Neural cell (in vitro differentiated cells): ENCODE measurements around the gene SKIC3. TPM values are rescaled to one million over a fixed set of nuclear protein-coding genes. Genes with fewer than 3 reads are reported as not detected.
A peak's percentile ranks its signal among the peaks of the same experiment; 100 is the strongest.

Experiments used
- H2AFZ ChIP-seq: fragments of 200-600, 300-800 bp; sonication (generic), shearing (Covaris generic); 2 replicates; pipeline ENCODE4 v1.6.0; 2014; ENCODE audit warnings: low read depth, mild to moderate bottlenecking, antibody characterized with exemption, low read length, moderate library complexity
- H3F3A ChIP-seq: fragments of 200-600 bp; shearing (Covaris generic); 2 replicates; pipeline ENCODE4 v1.6.1; 2016; ENCODE audit warnings: mild to moderate bottlenecking, moderate library complexity, mixed read lengths, antibody characterized with exemption, low read length; ENCODE audit not compliant: insufficient read depth, poor library complexity, severe bottlenecking
- H3K27ac ChIP-seq: fragments of 200-600, 300-800 bp; sonication (generic), shearing (Covaris generic); 2 replicates; pipeline ENCODE4 v1.5.1; 2014; ENCODE audit warnings: mild to moderate bottlenecking, low read length, moderate library complexity
- H3K27me3 ChIP-seq: fragments of 300-800, 200-600 bp; sonication (generic), shearing (Covaris generic); 2 replicates; pipeline ENCODE4 v1.6.0; 2014; ENCODE audit warnings: mild to moderate bottlenecking, low read depth, low read length, moderate library complexity; ENCODE audit not compliant: insufficient read depth
- H3K36me3 ChIP-seq: fragments of 300-800, 200-600 bp; sonication (generic), shearing (Covaris generic); 2 replicates; pipeline ENCODE4 v1.5.1; 2014; ENCODE audit warnings: mild to moderate bottlenecking, antibody characterized with exemption, low read length, moderate library complexity; ENCODE audit not compliant: insufficient read depth
- H3K4me2 ChIP-seq: fragments of 300-800, 200-600 bp; sonication (generic), shearing (Covaris generic); 2 replicates; pipeline ENCODE4 v1.6.0; 2014; ENCODE audit warnings: mild to moderate bottlenecking, low read length
- H3K4me3 ChIP-seq: fragments of 300-800, 200-600 bp; sonication (generic), shearing (Covaris generic); 2 replicates; pipeline ENCODE4 v1.5.1; 2014; ENCODE audit warnings: mild to moderate bottlenecking, low read length, moderate library complexity
- H3K79me2 ChIP-seq: fragments of 200-600 bp; shearing (Covaris generic); replicated peaks from 2 replicates; pipeline ENCODE4 v1.6.0; 2014; ENCODE audit warnings: mild to moderate bottlenecking, low read length, moderate library complexity; ENCODE audit not compliant: insufficient read depth
- H3K9ac ChIP-seq: fragments of 300-800, 200-600 bp; sonication (generic), shearing (Covaris generic); 2 replicates; pipeline ENCODE4 v1.6.1; 2016; ENCODE audit warnings: mild to moderate bottlenecking, low read length, mixed read lengths
- H3K9me2 ChIP-seq: fragments of 200-600 bp; shearing (Covaris generic); 2 replicates; pipeline ENCODE4 v1.6.1; 2016; ENCODE audit warnings: mild to moderate bottlenecking, low read length, mixed read lengths; ENCODE audit not compliant: insufficient read depth
- H3K9me3 ChIP-seq: fragments of 200-600, 300-800 bp; sonication (generic), shearing (Covaris generic); 2 replicates; pipeline ENCODE4 v1.6.1; 2016; ENCODE audit warnings: mild to moderate bottlenecking, mixed run types, low read length, moderate library complexity, mixed read lengths
- H4K20me1 ChIP-seq: fragments of 200-600 bp; shearing (Covaris generic); 2 replicates; pipeline ENCODE4 v1.6.1; 2016; ENCODE audit warnings: mild to moderate bottlenecking, mixed run types; ENCODE audit not compliant: insufficient read depth
- CTCF ChIP-seq: fragments of 450-650 bp; IDR thresholded peaks from 2 replicates; pipeline ENCODE4 v1.5.1; 2014; ENCODE audit warnings: antibody characterized with exemption, mild to moderate bottlenecking, moderate library complexity; ENCODE audit not compliant: poor library complexity, severe bottlenecking
- EP300 ChIP-seq: fragments of 450-650 bp; conservative IDR thresholded peaks from 2 replicates; pipeline ENCODE4 v1.6.1; 2014; ENCODE audit warnings: antibody characterized with exemption, mild to moderate bottlenecking, moderate library complexity; ENCODE audit not compliant: poor library complexity, severe bottlenecking
- EZH2 ChIP-seq: fragments of 200-600, 300-800 bp; shearing (Covaris generic), sonication (generic); IDR thresholded peaks from 2 replicates; pipeline ENCODE4 v1.6.1; 2014; ENCODE audit warnings: antibody characterized with exemption, low read length, borderline replicate concordance, mild to moderate bottlenecking; ENCODE audit not compliant: insufficient read depth, poor library complexity, severe bottlenecking
- MXI1 ChIP-seq: fragments of 450-650 bp; conservative IDR thresholded peaks from 2 replicates; pipeline ENCODE4 v1.6.1; 2014; ENCODE audit warnings: antibody characterized with exemption, mild to moderate bottlenecking; ENCODE audit not compliant: poor library complexity, severe bottlenecking
- POLR2AphosphoS5 ChIP-seq: IDR thresholded peaks from 2 replicates; pipeline ENCODE4 v1.6.1; 2012
- RAD21 ChIP-seq: fragments of 450-650 bp; conservative IDR thresholded peaks from 2 replicates; pipeline ENCODE4 v1.6.1; 2014; ENCODE audit warnings: antibody characterized with exemption, mild to moderate bottlenecking, moderate library complexity
- REST ChIP-seq: IDR thresholded peaks from 2 replicates; pipeline ENCODE4 v1.6.1; 2012; ENCODE audit warnings: borderline replicate concordance
- SMC3 ChIP-seq: fragments of 450-650 bp; conservative IDR thresholded peaks from 2 replicates; pipeline ENCODE4 v1.6.1; 2014; ENCODE audit warnings: antibody characterized with exemption, mild to moderate bottlenecking, moderate library complexity; ENCODE audit not compliant: poor library complexity
- TAF1 ChIP-seq: IDR thresholded peaks from 2 replicates; pipeline ENCODE4 v1.6.1; 2012; ENCODE audit warnings: low read depth
- polyA plus RNA-seq: library from polyadenylated mRNA; depleted of rRNA; stranded (reverse); fragments of >200 nt; gene quantifications from 2 replicates; pipeline ENCODE4 v1.2.3, GENCODE V29; 2014

SKIC3 gene
- polyA plus RNA-seq, 1 donor from 2014 or later, result 145 TPM

- no peaks in the 10 kb centered on the region for H4K20me1 ChIP-seq
- H3K36me3 ChIP-seq, result no peaks in the 10 kb centered on the region
- peak overlapping the region; percentile 77 for H3K4me3 ChIP-seq
- H3K27ac ChIP-seq, result peak overlapping the region; percentile 22
- no peak for TF ChIP-seq EZH2
- TF ChIP-seq TAF1, result no peak
- TF ChIP-seq RAD21, result no peak
- no peak for TF ChIP-seq SMC3
- no peak for TF ChIP-seq CTCF
- no peaks in the 10 kb centered on the region for H3K9me2 ChIP-seq
- peak overlapping the region; percentile 58 for H2AFZ ChIP-seq
- no peaks in the 10 kb centered on the region for H3F3A ChIP-seq
- peaks cover 30% of the 10 kb centered on the region for H3K79me2 ChIP-seq
- H3K27me3 ChIP-seq, result no peaks in the 10 kb centered on the region
- peak overlapping the region; percentile 86 for H3K4me2 ChIP-seq
- H3K9me3 ChIP-seq, result no peaks in the 10 kb centered on the region
- H3K9ac ChIP-seq, result peak overlapping the region; percentile 70
Measured at GRCh38 chr5:95555553-95555952, 776 bp upstream of the SKIC3 start.

GRCh38 chr5:95554331-95554646, 488 bp downstream of the SKIC3 start:
- Histone ChIP-seq H3K27ac (peak overlapping the region; percentile 86), H3K27me3 (no peaks in the 10 kb centered on the region), H2AFZ (peak overlapping the region; percentile 54), H3K36me3 (no peaks in the 10 kb centered on the region), H3K4me3 (peak overlapping the region; percentile 77), H3K4me2 (peak overlapping the region; percentile 87), H3F3A (no peaks in the 10 kb centered on the region), H3K79me2 (peaks cover 30% of the 10 kb centered on the region), H4K20me1 (no peaks in the 10 kb centered on the region), H3K9ac (peak overlapping the region; percentile 70), H3K9me2 (no peaks in the 10 kb centered on the region), H3K9me3 (no peaks in the 10 kb centered on the region)
- TF ChIP-seq EZH2, result no peak
- no peak for TF ChIP-seq CTCF
- no peak for TF ChIP-seq TAF1
- TF ChIP-seq POLR2AphosphoS5, result no peak

- Histone ChIP-seq H3F3A (no peaks in the 10 kb centered on the region), H3K4me3 (peak overlapping the region; percentile 1), H2AFZ (no peak overlapping the region), H3K9me2 (no peaks in the 10 kb centered on the region), H3K79me2 (peaks cover 33% of the 10 kb centered on the region), H3K4me2 (peak overlapping the region; percentile 10), H4K20me1 (no peaks in the 10 kb centered on the region), H3K27ac (peak overlapping the region; percentile 48), H3K9ac (no peak overlapping the region), H3K9me3 (no peaks in the 10 kb centered on the region), H3K36me3 (no peaks in the 10 kb centered on the region), H3K27me3 (no peaks in the 10 kb centered on the region)
- TF ChIP-seq TAF1 (no peak), EZH2 (no peak), MXI1 (no peak), EP300 (peak; percentile 49), SMC3 (no peak), REST (peak; percentile 67), POLR2AphosphoS5 (peak; percentile 63), CTCF (no peak)
Measured at GRCh38 chr5:95549030-95549429, 5.7 kb downstream of the SKIC3 start.
